ENCODE measurements around the gene BNC2. TPM values are rescaled to one million over a fixed set of nuclear protein-coding genes. Genes with fewer than 3 reads are reported as not detected.

BNC2 gene
- total RNA-seq, 1 donor: 53.9 TPM

GRCh38 chr9:16794103-16794502 is 76.4 kb downstream of the BNC2 start:
- no peaks in the 10 kb centered on the region for H3K27me3 ChIP-seq (ENCODE audit: insufficient read depth, low read length)
- no peak overlapping the region for H3K4me3 ChIP-seq (ENCODE audit: insufficient read depth, low read length)
- no peaks in the 10 kb centered on the region for H3K36me3 ChIP-seq (ENCODE audit: insufficient read depth, low read length)
- peaks cover 82% of the 10 kb centered on the region for H3K79me2 ChIP-seq (ENCODE audit: insufficient read depth, low read length)
- H3K27ac ChIP-seq (ENCODE audit: low read depth, low read length): no peak overlapping the region
- no peaks in the 10 kb centered on the region for H3K9me3 ChIP-seq (ENCODE audit: low read depth, low read length)
- H4K20me1 ChIP-seq (ENCODE audit: insufficient read depth, low read length): peaks cover 3% of the 10 kb centered on the region
- no peak for TF ChIP-seq CTCF (IDR thresholded peaks at IDR 0.05; ENCODE audit: extremely low read depth, low read depth, low read length)
- H3K4me1 ChIP-seq (ENCODE audit: insufficient read depth, low read length): peaks cover 25% of the 10 kb centered on the region
- no peak for DNase-seq (ENCODE audit: insufficient read length, low spot score, missing footprints)
- H3K4me2 ChIP-seq (ENCODE audit: insufficient read depth, low read length): no peak overlapping the region
- no peak overlapping the region for H2AFZ ChIP-seq (ENCODE audit: low read length)

GRCh38 chr9:16787724-16788123 is 82.7 kb downstream of the BNC2 start:
- Histone ChIP-seq H3K4me1 (ENCODE audit: insufficient read depth, low read length) (peaks cover 9% of the 10 kb centered on the region), H3K27ac (ENCODE audit: low read depth, low read length) (no peak overlapping the region), H4K20me1 (ENCODE audit: insufficient read depth, low read length) (peaks cover 6% of the 10 kb centered on the region), H3K4me2 (ENCODE audit: insufficient read depth, low read length) (peak overlapping the region; percentile 9), H3K4me3 (ENCODE audit: insufficient read depth, low read length) (no peak overlapping the region), H3K36me3 (ENCODE audit: insufficient read depth, low read length) (peaks cover 3% of the 10 kb centered on the region), H3K9me3 (ENCODE audit: low read depth, low read length) (no peaks in the 10 kb centered on the region), H2AFZ (ENCODE audit: low read length) (no peak overlapping the region), H3K79me2 (ENCODE audit: insufficient read depth, low read length) (peaks cover 79% of the 10 kb centered on the region), H3K27me3 (ENCODE audit: insufficient read depth, low read length) (no peaks in the 10 kb centered on the region)
- TF ChIP-seq CTCF (IDR thresholded peaks at IDR 0.05; ENCODE audit: extremely low read depth, low read depth, low read length): no peak
- DNase-seq (ENCODE audit: insufficient read length, low spot score, missing footprints): peak; percentile 91

- Histone ChIP-seq H3K4me3 (ENCODE audit: insufficient read depth, low read length) (no peak overlapping the region), H4K20me1 (ENCODE audit: insufficient read depth, low read length) (peaks cover 8% of the 10 kb centered on the region), H3K27me3 (ENCODE audit: insufficient read depth, low read length) (no peaks in the 10 kb centered on the region), H3K4me1 (ENCODE audit: insufficient read depth, low read length) (peaks cover 9% of the 10 kb centered on the region), H3K36me3 (ENCODE audit: insufficient read depth, low read length) (peaks cover 3% of the 10 kb centered on the region), H3K4me2 (ENCODE audit: insufficient read depth, low read length) (no peak overlapping the region), H3K9me3 (ENCODE audit: low read depth, low read length) (no peaks in the 10 kb centered on the region), H3K79me2 (ENCODE audit: insufficient read depth, low read length) (peaks cover 58% of the 10 kb centered on the region), H2AFZ (ENCODE audit: low read length) (no peak overlapping the region), H3K27ac (ENCODE audit: low read depth, low read length) (no peak overlapping the region)
- no peak for DNase-seq (ENCODE audit: insufficient read length, low spot score, missing footprints)
- TF ChIP-seq CTCF (IDR thresholded peaks at IDR 0.05; ENCODE audit: extremely low read depth, low read depth, low read length): no peak
These were observed 86.5 kb downstream of the BNC2 start for GRCh38 chr9:16784002-16784401.

- DNase-seq (ENCODE audit: insufficient read length, low spot score, missing footprints): no peak
- H4K20me1 ChIP-seq (ENCODE audit: insufficient read depth, low read length): peaks cover 6% of the 10 kb centered on the region
- no peaks in the 10 kb centered on the region for H3K27me3 ChIP-seq (ENCODE audit: insufficient read depth, low read length)
- no peak overlapping the region for H3K4me2 ChIP-seq (ENCODE audit: insufficient read depth, low read length)
- peaks cover 3% of the 10 kb centered on the region for H3K36me3 ChIP-seq (ENCODE audit: insufficient read depth, low read length)
- no peak overlapping the region for H3K4me3 ChIP-seq (ENCODE audit: insufficient read depth, low read length)
- peaks cover 55% of the 10 kb centered on the region for H3K79me2 ChIP-seq (ENCODE audit: insufficient read depth, low read length)
- H3K9me3 ChIP-seq (ENCODE audit: low read depth, low read length): no peaks in the 10 kb centered on the region
- H3K4me1 ChIP-seq (ENCODE audit: insufficient read depth, low read length): peaks cover 4% of the 10 kb centered on the region
- H3K27ac ChIP-seq (ENCODE audit: low read depth, low read length): no peak overlapping the region
- no peak overlapping the region for H2AFZ ChIP-seq (ENCODE audit: low read length)
- no peak for TF ChIP-seq CTCF (IDR thresholded peaks at IDR 0.05; ENCODE audit: extremely low read depth, low read depth, low read length)
These were observed 88.0 kb downstream of the BNC2 start for GRCh38 chr9:16782490-16782889.
